Stimulated activated CD8-positive, alpha-beta memory T cell treated with anti-CD3 and anti-CD28 coated beads, Interleukin-12 subunit alpha, Interleukin-12 subunit beta, amount 100 ng/mL, for 1 hour (primary cell): ENCODE measurements around the gene LBHD1.
"Not testable (repeated sequence)": the region's sequence is repeated elsewhere in the genome, so short reads cannot be mapped to it uniquely, and the experiment has no call there.

Experiments used
- DNase-seq: peaks from one replicate; pipeline ENCODE4 v3.0.0-alpha.2; 2020; ENCODE audit warnings: low read depth

Gene LBHD1

GRCh38 chr11:62664405-62665074 is 7.5 kb downstream of the LBHD1 start:
- DNase-seq, result peak; percentile 25

- no peak for DNase-seq
These were observed 15.2 kb downstream of the LBHD1 start for GRCh38 chr11:62656796-62657429.

GRCh38 chr11:62654297-62654696 is 17.8 kb downstream of the LBHD1 start:
- no peak for DNase-seq

GRCh38 chr11:62652161-62653006 is 19.7 kb downstream of the LBHD1 start:
- no peak for DNase-seq

- DNase-seq, result not testable (repeated sequence)
These were observed 21.8 kb downstream of the LBHD1 start for GRCh38 chr11:62650283-62650682.

GRCh38 chr11:62649486-62649885 is 22.6 kb downstream of the LBHD1 start:
- DNase-seq, result no peak

- DNase-seq, result no peak
These were observed 23.1 kb downstream of the LBHD1 start for GRCh38 chr11:62648967-62649364.

- DNase-seq, result no peak
These were observed 23.7 kb downstream of the LBHD1 start for GRCh38 chr11:62648185-62648966.

GRCh38 chr11:62647609-62648005 is 24.5 kb downstream of the LBHD1 start:
- no peak for DNase-seq

- DNase-seq, result no peak
These were observed 25.1 kb downstream of the LBHD1 start for GRCh38 chr11:62646825-62647608.

- DNase-seq, result peak; percentile 99
These were observed 25.9 kb downstream of the LBHD1 start, which contains the start of gene GANAB for GRCh38 chr11:62645946-62646824. Gene GANAB, minus strand, starts transcription at chr11:62646613. Its CDS starts 14 bp downstream, at chr11:62646599.

- DNase-seq, result no peak
These were observed 26.5 kb downstream of the LBHD1 start for GRCh38 chr11:62645671-62645945.

- no peak for DNase-seq
These were observed 27.8 kb downstream of the LBHD1 start for GRCh38 chr11:62644220-62644619.

- no peak for DNase-seq
These were observed 39.6 kb downstream of the LBHD1 start for GRCh38 chr11:62632492-62632891.

GRCh38 chr11:62627713-62628112 is 44.4 kb downstream of the LBHD1 start:
- DNase-seq, result no peak

- no peak for DNase-seq
These were observed 49.5 kb downstream of the LBHD1 start for GRCh38 chr11:62622476-62623089.

GRCh38 chr11:62621567-62622470 is 50.2 kb downstream of the LBHD1 start, which contains the start of gene B3GAT3:
Gene B3GAT3, minus strand, starts transcription at chr11:62621986. Its CDS starts 39 bp downstream, at chr11:62621947.
- DNase-seq, result peak; percentile 94

GRCh38 chr11:62621027-62621566 is 51.0 kb downstream of the LBHD1 start:
- DNase-seq, result no peak
